Kidney (tissue), 14 donors: ENCODE measurements around the gene SETX. TPM values are rescaled to one million over a fixed set of nuclear protein-coding genes. Genes with fewer than 3 reads are reported as not detected.
"Not testable (repeated sequence)": the region's sequence is repeated elsewhere in the genome, so short reads cannot be mapped to it uniquely, and the experiment has no call there.

Experiments used
- DNase-seq, 5 donors: peaks; one replicate each; pipeline ENCODE4 v3.0.0-alpha.2; 2013 to 2020
- FAIRE-seq: peaks from 2 replicates; lab custom pipeline; 2012; peaks lifted over from hg19 to GRCh38; lab: Jason Lieb, UNC
- H3K27ac ChIP-seq, 2 donors: one replicate each; pipeline ENCODE4 v1.7.0; 2013; ENCODE audit warnings: low read depth in 2 of 2, low read length in 2 of 2, inconsistent platforms in 1 of 2
- H3K27me3 ChIP-seq: one replicate; pipeline ENCODE4 v1.7.1; 2013; ENCODE audit warnings: low read length, inconsistent platforms; ENCODE audit not compliant: control insufficient read depth, insufficient read depth
- H3K36me3 ChIP-seq, 3 donors: one replicate each; pipeline versions ENCODE4 v1.7.0 to v1.7.1; 2013; ENCODE audit warnings: low read length in 3 of 3, control low read depth in 1 of 3, inconsistent platforms in 1 of 3; ENCODE audit not compliant: insufficient read depth in 3 of 3, control insufficient read depth in 2 of 3
- H3K4me1 ChIP-seq, 3 donors: one replicate each; pipeline versions ENCODE4 v1.7.0 to v1.7.1; 2013; ENCODE audit warnings: low read length in 3 of 3, inconsistent platforms in 1 of 3, low read depth in 1 of 3; ENCODE audit not compliant: control insufficient read depth in 2 of 3, insufficient read depth in 2 of 3
- H3K4me3 ChIP-seq, 3 donors: one replicate each; pipeline versions ENCODE4 v1.7.0 to v1.8.1; 2013; ENCODE audit warnings: low read length in 3 of 3, control low read depth in 1 of 3, inconsistent platforms in 1 of 3
- H3K9ac ChIP-seq, 3 donors: one replicate each; pipeline versions ENCODE4 v1.7.0 to v1.7.1; 2013; ENCODE audit warnings: low read length in 3 of 3, control low read depth in 1 of 3, inconsistent platforms in 1 of 3
- H3K9me3 ChIP-seq, 3 donors: one replicate each; pipeline versions ENCODE4 v1.7.0 to v1.7.1; 2013; ENCODE audit warnings: low read length in 3 of 3, control low read depth in 1 of 3, inconsistent platforms in 1 of 3; ENCODE audit not compliant: control insufficient read depth in 2 of 3, insufficient read depth in 1 of 3
- CTCF ChIP-seq: IDR thresholded peaks from 3 replicates; pipeline ENCODE4 v1.5.1; 2012; ENCODE audit warnings: mild to moderate bottlenecking, moderate library complexity, borderline replicate concordance; ENCODE audit not compliant: insufficient read depth; ENCODE audit errors: extremely low read depth
- intact Hi-C: fragments of 100-400 bp; cut with DNase I; formaldehyde crosslinking; loops from one replicate; pipeline ENCODE4 v1.11.1; 2022
- polyA plus RNA-seq: library from polyadenylated mRNA; stranded (reverse); fragments of 350-450 nt; fragmentation: Illumina TruSeq; extraction: RNeasy Lipid Tissue Mini Kit (QIAGEN cat#74804); gene quantifications from one replicate; pipeline ENCODE4 v1.2.3, GENCODE V29; 2014; ENCODE audit warnings: low read depth, low replicate concordance; ENCODE audit not compliant: insufficient read depth
- total RNA-seq: library from RNA; stranded (reverse); fragmentation: NEBNext Ultra II Directional; extraction: Animal tissue kit (Norgen Biotek cat#: 25700); gene quantifications from one replicate; pipeline ENCODE4 v1.2.1, GENCODE V29; 2021
- donor health status: control.
- donor health status: control.
- donor health status: control.
- donor health status: control.
- donor health status: control.
- donor health status: DM: yes; HTN: yes; CAD: no.
- donor health status: Normal renal cell carcinoma (clear cell type).

Gene SETX
- total and polyA plus RNA-seq, 2 donors from 2014 or later: 16.1 to 56.8 TPM

GRCh38 chr9:132269704-132270516 lies 84.9 kb downstream of the SETX start:
- peaks cover 5 to 38% (median 32%) of the 10 kb centered on the region in 3 donors for H3K36me3 ChIP-seq

GRCh38 chr9:132268725-132269352 lies 85.9 kb downstream of the SETX start:
- intact Hi-C loops: loop anchor here (10.0 kb wide), 1 partner anchor 504 kb away; no protein-coding TSS in a partner anchor
- H3K4me1 ChIP-seq: no peaks in the 10 kb centered on the region
- TF ChIP-seq CTCF: peak; percentile 77
- no peak for FAIRE-seq
- H3K27me3 ChIP-seq: no peaks in the 10 kb centered on the region
- DNase-seq: peak in 4 of 5 donors; percentile 67 to 82 (median 72)
- no peak overlapping the region for H3K4me3 ChIP-seq
- no peak overlapping the region for H3K9ac ChIP-seq
- H3K36me3 ChIP-seq: peaks cover 5 to 44% (median 39%) of the 10 kb centered on the region in 3 donors
- no peaks in the 10 kb centered on the region for H3K9me3 ChIP-seq
- H3K27ac ChIP-seq: no peak overlapping the region

More at GRCh38 chr9:132269704-132270516, 84.9 kb downstream of the SETX start:
- not testable (repeated sequence) for H3K9ac ChIP-seq, FAIRE-seq, H3K4me3 ChIP-seq, H3K4me1 ChIP-seq, DNase-seq, H3K9me3 ChIP-seq, H3K27me3 ChIP-seq
- intact Hi-C loops: loop anchor here (10.0 kb wide), 1 partner anchor 505 kb away; no protein-coding TSS in a partner anchor
- H3K27ac ChIP-seq: peak overlapping the region; percentile 14 to 18

- H3K9ac ChIP-seq: no peak overlapping the region
- no peak for TF ChIP-seq CTCF
- intact Hi-C loops: loop anchor here (10.0 kb wide), 1 partner anchor 503 kb away; no protein-coding TSS in a partner anchor
- no peaks in the 10 kb centered on the region for H3K9me3 ChIP-seq
- no peak overlapping the region for H3K4me3 ChIP-seq
- no peaks in the 10 kb centered on the region for H3K27me3 ChIP-seq
- H3K4me1 ChIP-seq: no peaks in the 10 kb centered on the region
- FAIRE-seq (no peak), DNase-seq (no peak)
- H3K27ac ChIP-seq: no peak overlapping the region
- H3K36me3 ChIP-seq: peaks cover 6 to 41% (median 37%) of the 10 kb centered on the region in 3 donors
Observed at GRCh38 chr9:132267660-132268059, 87.1 kb downstream of the SETX start.

GRCh38 chr9:132266017-132266416 lies 88.8 kb downstream of the SETX start:
- no peak overlapping the region for H3K9ac ChIP-seq
- FAIRE-seq (no peak), DNase-seq (no peak)
- peaks cover 4 to 42% (median 40%) of the 10 kb centered on the region in 3 donors for H3K36me3 ChIP-seq
- TF ChIP-seq CTCF: no peak
- H3K9me3 ChIP-seq: no peaks in the 10 kb centered on the region
- no peaks in the 10 kb centered on the region for H3K4me1 ChIP-seq
- H3K27me3 ChIP-seq: no peaks in the 10 kb centered on the region
- intact Hi-C loops: loop anchor here (10.0 kb wide), 1 partner anchor 501 kb away; no protein-coding TSS in a partner anchor
- no peak overlapping the region for H3K4me3 ChIP-seq
- no peak overlapping the region for H3K27ac ChIP-seq
